ENCODE results near the gene TRIP12. TPM values are rescaled to one million over a fixed set of nuclear protein-coding genes. Genes with fewer than 3 reads are reported as not detected.

TRIP12 gene
- total and polyA plus RNA-seq, 10 donors: 15.3 to 263 (median 189) TPM

GRCh38 chr2:229856413-229856812, 65.4 kb downstream of the TRIP12 start:
- Histone ChIP-seq H3K4me3 (no peak overlapping the region), H3K9me3 (no peaks in the 10 kb centered on the region), H3K27ac (peak overlapping the region in 2 of 8 donors; percentile 22 to 42), H3K27me3 (replicated peaks in 1 of 7) (no peaks in the 10 kb centered on the region), H3K36me3 (peaks cover 0 to 61% (median 23%) of the 10 kb centered on the region in 6 donors), H3K4me1 (peaks cover 13 to 59% (median 36%) of the 10 kb centered on the region in 6 donors)
- no peak for DNase-seq
- TF ChIP-seq POLR2A (IDR thresholded peaks at IDR 0.05) (no peak), CTCF (IDR thresholded peaks at IDR 0.05 in 8 of 11, conservative IDR thresholded peaks at IDR 0.05 in 3 of 11) (no peak), POLR2AphosphoS5 (IDR thresholded peaks at IDR 0.05) (no peak)
- intact Hi-C loops (cut with DNase I; ENCODE audit: low total_unique reads): no loop called here

GRCh38 chr2:229855116-229855515, 66.7 kb downstream of the TRIP12 start:
- no peaks in the 10 kb centered on the region for H3K9me3 ChIP-seq
- peaks cover 0 to 74% (median 33%) of the 10 kb centered on the region in 6 donors for H3K36me3 ChIP-seq
- H3K27ac ChIP-seq: peak overlapping the region in 1 of 8 donors; percentile 16
- TF ChIP-seq CTCF (IDR thresholded peaks at IDR 0.05 in 8 of 11, conservative IDR thresholded peaks at IDR 0.05 in 3 of 11): no peak
- no peak for TF ChIP-seq POLR2AphosphoS5 (IDR thresholded peaks at IDR 0.05)
- TF ChIP-seq POLR2A (IDR thresholded peaks at IDR 0.05): no peak
- intact Hi-C loops (cut with DNase I; ENCODE audit: low total_unique reads): no loop called here
- no peak for DNase-seq
- peaks cover 13 to 62% (median 35%) of the 10 kb centered on the region in 6 donors for H3K4me1 ChIP-seq
- no peaks in the 10 kb centered on the region for H3K27me3 ChIP-seq (replicated peaks in 1 of 7)
- no peak overlapping the region for H3K4me3 ChIP-seq
- WGBS, 5 donors: 97 to 99% (median 97%) methylated on average over 5 of the region's 5 CpGs

- WGBS, 5 donors: 3 to 18% (median 10%) methylated on average over 3 of the region's 3 CpGs
- Histone ChIP-seq H3K27ac (peak overlapping the region; percentile 7 to 78 (median 54)), H3K4me3 (no peak overlapping the region), H3K9me3 (no peaks in the 10 kb centered on the region), H3K36me3 (peaks cover 0 to 53% (median 16%) of the 10 kb centered on the region in 6 donors), H3K27me3 (replicated peaks in 1 of 7) (no peaks in the 10 kb centered on the region), H3K4me1 (peaks cover 13 to 84% (median 46%) of the 10 kb centered on the region in 6 donors)
- intact Hi-C loops (cut with DNase I; ENCODE audit: low total_unique reads): no loop called here
- DNase-seq: peak; percentile 82
- peak in 1 of 3 donors; percentile 65 for TF ChIP-seq POLR2AphosphoS5 (IDR thresholded peaks at IDR 0.05)
- no peak for TF ChIP-seq POLR2A (IDR thresholded peaks at IDR 0.05)
- no peak for TF ChIP-seq CTCF (IDR thresholded peaks at IDR 0.05 in 8 of 11, conservative IDR thresholded peaks at IDR 0.05 in 3 of 11)
Observed at GRCh38 chr2:229852565-229852964, 69.2 kb downstream of the TRIP12 start.

GRCh38 chr2:229851870-229852269, 69.9 kb downstream of the TRIP12 start:
- no peak overlapping the region for H3K4me3 ChIP-seq
- H3K4me1 ChIP-seq: peaks cover 13 to 84% (median 48%) of the 10 kb centered on the region in 6 donors
- no peaks in the 10 kb centered on the region for H3K9me3 ChIP-seq
- no peak for DNase-seq
- 86 to 93% (median 88%) methylated on average over 5 of the region's 5 CpGs for WGBS, 5 donors
- TF ChIP-seq POLR2A (IDR thresholded peaks at IDR 0.05): no peak
- no peak for TF ChIP-seq POLR2AphosphoS5 (IDR thresholded peaks at IDR 0.05)
- TF ChIP-seq CTCF (IDR thresholded peaks at IDR 0.05 in 8 of 11, conservative IDR thresholded peaks at IDR 0.05 in 3 of 11): no peak
- peaks cover 0 to 46% (median 13%) of the 10 kb centered on the region in 6 donors for H3K36me3 ChIP-seq
- no peaks in the 10 kb centered on the region for H3K27me3 ChIP-seq (replicated peaks in 1 of 7)
- peak overlapping the region in 6 of 8 donors; percentile 45 to 78 (median 58) for H3K27ac ChIP-seq
- intact Hi-C loops (cut with DNase I; ENCODE audit: low total_unique reads): no loop called here
